ENCODE results near the gene ITPKC. TPM values are rescaled to one million over a fixed set of nuclear protein-coding genes. Genes with fewer than 3 reads are reported as not detected.

ITPKC gene
- total and polyA plus RNA-seq, 7 donors: 17.4 to 39.6 (median 24.5) TPM

DNA sequence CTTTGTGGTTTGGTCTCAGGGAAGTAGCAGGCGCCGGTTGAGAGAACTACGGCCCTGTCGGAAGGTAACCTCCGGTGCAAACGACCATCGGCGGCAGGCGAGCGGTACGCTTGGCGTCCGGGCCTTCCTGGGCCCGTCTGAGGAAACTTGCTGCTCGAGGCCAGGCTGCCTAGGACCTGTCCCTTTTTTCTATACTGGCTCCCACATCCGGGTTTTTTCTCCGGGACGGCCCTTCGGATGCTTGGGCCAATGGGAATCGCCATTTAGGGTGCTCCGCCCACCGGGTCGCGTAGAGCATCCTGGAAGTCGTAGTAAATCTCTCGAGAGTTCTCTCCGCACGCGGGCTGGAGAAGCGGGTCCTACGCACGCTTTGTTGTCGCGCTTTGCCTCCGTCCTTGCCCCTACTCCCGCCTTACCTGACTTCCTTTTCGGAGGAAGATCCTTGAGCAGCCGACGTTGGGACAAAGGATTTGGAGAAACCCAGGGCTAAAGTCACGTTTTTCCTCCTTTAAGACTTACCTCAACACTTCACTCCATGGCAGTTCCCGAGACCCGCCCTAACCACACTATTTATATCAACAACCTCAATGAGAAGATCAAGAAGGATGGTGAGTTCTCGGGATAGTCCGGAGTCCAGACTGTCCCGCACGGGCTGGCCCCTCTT lies 34.1 kb downstream of the ITPKC start, which contains the start of gene SNRPA:
TSS of gene SNRPA (plus strand) at position 330 of the 664 bp plus-strand sequence. CDS start at position 536, 206 bp downstream.
- H3K9me3 ChIP-seq: no peaks in the 10 kb centered on the region
- DNase-seq: peak; percentile 99
- TF ChIP-seq POLR2AphosphoS5 (IDR thresholded peaks at IDR 0.05): peak; percentile 88 to 96 (median 96)
- TF ChIP-seq POLR2A (IDR thresholded peaks at IDR 0.05): peak; percentile 72 to 90
- TF ChIP-seq, protein P1, sequence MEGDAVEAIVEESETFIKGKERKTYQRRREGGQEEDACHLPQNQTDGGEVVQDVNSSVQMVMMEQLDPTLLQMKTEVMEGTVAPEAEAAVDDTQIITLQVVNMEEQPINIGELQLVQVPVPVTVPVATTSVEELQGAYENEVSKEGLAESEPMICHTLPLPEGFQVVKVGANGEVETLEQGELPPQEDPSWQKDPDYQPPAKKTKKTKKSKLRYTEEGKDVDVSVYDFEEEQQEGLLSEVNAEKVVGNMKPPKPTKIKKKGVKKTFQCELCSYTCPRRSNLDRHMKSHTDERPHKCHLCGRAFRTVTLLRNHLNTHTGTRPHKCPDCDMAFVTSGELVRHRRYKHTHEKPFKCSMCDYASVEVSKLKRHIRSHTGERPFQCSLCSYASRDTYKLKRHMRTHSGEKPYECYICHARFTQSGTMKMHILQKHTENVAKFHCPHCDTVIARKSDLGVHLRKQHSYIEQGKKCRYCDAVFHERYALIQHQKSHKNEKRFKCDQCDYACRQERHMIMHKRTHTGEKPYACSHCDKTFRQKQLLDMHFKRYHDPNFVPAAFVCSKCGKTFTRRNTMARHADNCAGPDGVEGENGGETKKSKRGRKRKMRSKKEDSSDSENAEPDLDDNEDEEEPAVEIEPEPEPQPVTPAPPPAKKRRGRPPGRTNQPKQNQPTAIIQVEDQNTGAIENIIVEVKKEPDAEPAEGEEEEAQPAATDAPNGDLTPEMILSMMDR (IDR thresholded peaks at IDR 0.05): no peak
- peaks cover 0 to 4% (median 0%) of the 10 kb centered on the region in 4 donors for H3K36me3 ChIP-seq
- H3K27ac ChIP-seq: peak within 1 kb of the TSS; percentile 86 to 96 (median 94)
- peaks cover 0 to 64% (median 51%) of the 10 kb centered on the region in 4 donors for H3K4me1 ChIP-seq
- H3K27me3 ChIP-seq: no peaks in the 10 kb centered on the region
- intact Hi-C loops (cut with DNase I): loop anchor here (1.0 to 2.0 kb wide), 2 partner anchors 33 to 48 kb away; partner anchors contain the start of gene EGLN2
- 0% methylated on average over 46 of the region's 46 CpGs for WGBS, 2 donors
- peak within 1 kb of the TSS; percentile 64 to 73 (median 71) for H3K4me3 ChIP-seq

DNA sequence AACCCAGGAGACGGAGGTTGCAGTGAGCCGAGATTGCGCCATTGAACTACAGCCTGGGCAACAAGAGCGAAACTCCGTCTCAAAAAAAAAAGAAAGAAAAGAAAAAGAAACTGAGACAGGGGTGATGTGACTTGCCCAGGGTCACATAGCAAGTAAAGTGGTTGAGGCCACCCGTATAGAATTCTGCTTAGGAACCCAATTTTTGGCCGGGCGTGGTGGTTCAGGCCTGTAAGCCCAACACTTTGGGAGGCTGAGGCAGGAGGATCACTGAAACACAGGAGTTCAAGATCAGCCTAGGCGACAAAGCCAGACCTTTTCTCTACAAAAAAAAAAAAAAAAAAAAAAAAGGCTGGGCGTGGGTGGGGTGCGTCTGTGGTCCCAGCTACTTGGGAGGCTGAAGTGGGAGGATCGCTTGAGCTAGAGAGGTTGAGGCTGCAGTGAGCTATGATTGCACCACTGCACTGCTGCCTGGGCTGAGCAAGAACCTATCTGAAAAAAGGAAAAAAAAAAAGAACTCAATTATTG lies 35.4 kb downstream of the ITPKC start:
- WGBS, 2 donors: 18 to 57% methylated on average over 12 of the region's 12 CpGs
- peak overlapping the region in 3 of 4 donors; percentile 86 to 96 (median 95) for H3K27ac ChIP-seq
- intact Hi-C loops (cut with DNase I): no loop called here
- H3K4me1 ChIP-seq: peaks cover 0 to 74% (median 56%) of the 10 kb centered on the region in 4 donors
- no peak for DNase-seq
- peak overlapping the region; percentile 64 to 73 (median 71) for H3K4me3 ChIP-seq
- no peak for TF ChIP-seq POLR2A (IDR thresholded peaks at IDR 0.05)
- TF ChIP-seq, protein P1 (IDR thresholded peaks at IDR 0.05): no peak
- no peak for TF ChIP-seq POLR2AphosphoS5 (IDR thresholded peaks at IDR 0.05)
- TF ChIP-seq EP300 (IDR thresholded peaks at IDR 0.05): no peak
- no peaks in the 10 kb centered on the region for H3K9me3 ChIP-seq
- peaks cover 0 to 9% (median 3%) of the 10 kb centered on the region in 4 donors for H3K36me3 ChIP-seq
- no peaks in the 10 kb centered on the region for H3K27me3 ChIP-seq

DNA sequence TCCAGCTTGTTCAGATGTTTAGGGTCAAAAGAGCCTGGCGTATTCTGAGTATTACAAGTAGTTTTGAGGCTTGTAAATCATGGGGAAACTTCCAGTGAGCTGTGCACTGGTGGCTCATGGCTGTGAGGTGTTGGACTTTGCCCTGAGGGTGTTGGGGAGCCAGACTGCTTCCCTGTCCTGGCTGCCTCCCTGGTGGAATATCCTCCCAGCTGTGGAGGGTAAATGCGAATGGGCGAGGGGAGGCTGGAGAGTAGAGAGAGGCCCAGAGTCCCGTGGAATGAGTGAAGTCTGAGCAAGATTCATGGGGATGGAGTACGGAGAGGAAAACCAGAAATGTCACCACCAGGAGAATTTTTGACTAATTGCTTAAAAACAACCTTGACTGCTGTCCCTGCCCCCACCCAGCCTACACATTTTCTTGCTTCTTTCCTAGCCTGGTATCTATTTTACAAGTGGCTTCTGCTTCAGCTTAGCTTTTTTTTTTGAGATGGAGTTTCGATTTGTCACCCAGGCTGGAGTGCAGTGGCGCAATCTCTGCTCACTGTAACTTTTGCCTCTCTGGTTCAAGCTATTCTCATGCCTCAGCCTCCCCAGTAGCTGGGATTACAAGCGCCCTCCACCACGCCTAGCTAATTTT lies 37.8 kb downstream of the ITPKC start:
- Histone ChIP-seq H3K9me3 (no peaks in the 10 kb centered on the region), H3K4me3 (no peak overlapping the region), H3K27me3 (no peaks in the 10 kb centered on the region), H3K4me1 (peaks cover 0 to 56% (median 47%) of the 10 kb centered on the region in 4 donors), H3K27ac (peak overlapping the region; percentile 5 to 35 (median 16)), H3K36me3 (peaks cover 14 to 34% (median 24%) of the 10 kb centered on the region in 4 donors)
- intact Hi-C loops (cut with DNase I): loop anchor here (2.0 kb wide), 1 partner anchor 20 kb away; the partner anchor contains the start of gene MIA
- DNase-seq: no peak
- TF ChIP-seq EP300 (IDR thresholded peaks at IDR 0.05) (no peak), POLR2A (IDR thresholded peaks at IDR 0.05) (no peak), POLR2AphosphoS5 (IDR thresholded peaks at IDR 0.05) (no peak)
- TF ChIP-seq, protein P1 (IDR thresholded peaks at IDR 0.05): no peak
- 33 to 53% methylated on average over 9 of the region's 9 CpGs for WGBS, 2 donors

DNA sequence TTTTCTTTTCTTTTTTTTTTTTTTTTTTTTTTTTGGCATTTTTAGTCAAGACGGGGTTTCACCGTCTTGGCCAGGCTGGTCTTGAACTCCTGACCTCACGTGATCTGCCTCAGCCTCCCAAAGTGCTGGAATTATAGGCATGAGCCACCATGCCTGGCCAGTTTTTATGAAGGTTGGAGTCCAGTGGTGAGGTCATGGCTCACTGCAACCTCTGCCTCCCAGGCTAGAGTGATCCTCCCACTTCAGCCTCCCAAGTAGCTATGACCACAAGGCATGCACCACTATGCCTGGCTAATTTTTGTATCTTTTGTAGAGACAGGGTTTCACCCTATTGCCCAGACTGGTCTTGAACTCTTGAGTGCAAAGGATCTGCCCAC lies 38.3 kb downstream of the ITPKC start:
- H3K9me3 ChIP-seq: no peaks in the 10 kb centered on the region
- TF ChIP-seq POLR2AphosphoS5 (IDR thresholded peaks at IDR 0.05): no peak
- 78% methylated on average over 3 of the region's 3 CpGs for WGBS, 2 donors
- intact Hi-C loops (cut with DNase I): loop anchor here (2.0 kb wide), 1 partner anchor 20 kb away; the partner anchor contains the start of gene MIA
- no peak for DNase-seq
- no peaks in the 10 kb centered on the region for H3K27me3 ChIP-seq
- no peak overlapping the region for H3K4me3 ChIP-seq
- peaks cover 0 to 52% (median 44%) of the 10 kb centered on the region in 4 donors for H3K4me1 ChIP-seq
- no peak overlapping the region for H3K27ac ChIP-seq
- H3K36me3 ChIP-seq: peaks cover 19 to 39% (median 29%) of the 10 kb centered on the region in 4 donors

DNA sequence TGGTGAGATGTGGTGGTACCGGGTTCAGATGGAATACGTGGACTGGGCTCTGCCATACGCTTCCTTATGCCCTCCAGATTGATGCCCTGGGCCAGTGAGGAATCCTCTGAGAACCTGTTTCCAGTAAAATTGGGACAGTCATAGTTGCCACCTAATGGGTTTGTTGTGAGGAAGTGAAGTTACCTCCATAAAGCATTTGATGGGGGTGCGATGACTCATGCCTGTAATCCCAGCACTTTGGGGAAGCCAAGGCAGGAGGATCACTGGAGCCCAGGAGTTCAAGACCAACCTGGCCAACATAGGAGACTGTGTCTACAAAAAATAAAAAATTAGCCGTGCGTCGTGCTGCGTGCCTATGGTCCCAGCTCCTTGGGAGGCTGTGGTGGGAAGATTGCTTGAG lies 38.9 kb downstream of the ITPKC start:
- peaks cover 0 to 52% (median 44%) of the 10 kb centered on the region in 4 donors for H3K4me1 ChIP-seq

More for the DNA sequence above, 38.9 kb downstream of the ITPKC start:
- Histone ChIP-seq H3K27me3 (no peaks in the 10 kb centered on the region), H3K27ac (no peak overlapping the region), H3K9me3 (no peaks in the 10 kb centered on the region), H3K36me3 (peaks cover 21 to 44% (median 34%) of the 10 kb centered on the region in 4 donors), H3K4me3 (no peak overlapping the region)
- intact Hi-C loops (cut with DNase I): loop anchor here (2.0 kb wide), 1 partner anchor 19 kb away; the partner anchor contains the start of gene MIA
- DNase-seq: no peak
- WGBS, 2 donors: 95 to 96% methylated on average over 8 of the region's 8 CpGs
- TF ChIP-seq, protein P1 (IDR thresholded peaks at IDR 0.05): no peak
